ENCODE measurements around the gene EME2. TPM values are rescaled to one million over a fixed set of nuclear protein-coding genes. Genes with fewer than 3 reads are reported as not detected.

EME2 gene
- polyA plus RNA-seq, 1 donor from 2014 or later, result 21.2 TPM

- no peaks in the 10 kb centered on the region for H3K36me3 ChIP-seq (ENCODE audit: insufficient read depth, low read length)
- no peaks in the 10 kb centered on the region for H3K79me2 ChIP-seq (replicated peaks; ENCODE audit: insufficient read depth, low read length)
- H3K9me2 ChIP-seq (ENCODE audit: insufficient read depth, low read length), result no peaks in the 10 kb centered on the region
- no peaks in the 10 kb centered on the region for H3F3A ChIP-seq (ENCODE audit: insufficient read depth, low read length, poor library complexity, severe bottlenecking)
- no peak overlapping the region for H3K9ac ChIP-seq (ENCODE audit: low read length)
- H3K9me3 ChIP-seq (ENCODE audit: low read length), result no peaks in the 10 kb centered on the region
- no peak overlapping the region for H3K4me2 ChIP-seq (ENCODE audit: low read length)
- TF ChIP-seq TAF1 (IDR thresholded peaks at IDR 0.05; ENCODE audit: low read depth) (no peak), MXI1 (conservative IDR thresholded peaks at IDR 0.05; ENCODE audit: poor library complexity, severe bottlenecking) (no peak), SMC3 (conservative IDR thresholded peaks at IDR 0.05; ENCODE audit: poor library complexity) (no peak), REST (IDR thresholded peaks at IDR 0.05; ENCODE audit: borderline replicate concordance) (no peak), POLR2AphosphoS5 (IDR thresholded peaks at IDR 0.05) (no peak)
- no peak overlapping the region for H3K4me3 ChIP-seq (ENCODE audit: low read length)
- H3K27me3 ChIP-seq (ENCODE audit: insufficient read depth, low read depth, low read length), result no peaks in the 10 kb centered on the region
- H4K20me1 ChIP-seq (ENCODE audit: insufficient read depth), result no peaks in the 10 kb centered on the region
- no peak overlapping the region for H2AFZ ChIP-seq (ENCODE audit: low read depth, low read length)
- H3K27ac ChIP-seq (ENCODE audit: low read length), result no peak overlapping the region
Measured at GRCh38 chr16:1757714-1758461, 14.7 kb upstream of the EME2 start.

- no peak overlapping the region for H3K27ac ChIP-seq (ENCODE audit: low read length)
- H2AFZ ChIP-seq (ENCODE audit: low read depth, low read length), result no peak overlapping the region
- no peaks in the 10 kb centered on the region for H3K36me3 ChIP-seq (ENCODE audit: insufficient read depth, low read length)
Measured at GRCh38 chr16:1758923-1759322, 13.7 kb upstream of the EME2 start.

More at GRCh38 chr16:1758923-1759322, 13.7 kb upstream of the EME2 start:
- TF ChIP-seq REST (IDR thresholded peaks at IDR 0.05; ENCODE audit: borderline replicate concordance) (no peak), SMC3 (conservative IDR thresholded peaks at IDR 0.05; ENCODE audit: poor library complexity) (no peak), CTCF (IDR thresholded peaks at IDR 0.05; ENCODE audit: poor library complexity, severe bottlenecking) (no peak), TAF1 (IDR thresholded peaks at IDR 0.05; ENCODE audit: low read depth) (no peak), RAD21 (conservative IDR thresholded peaks at IDR 0.05) (no peak), POLR2AphosphoS5 (IDR thresholded peaks at IDR 0.05) (no peak), EZH2 (IDR thresholded peaks at IDR 0.05; ENCODE audit: borderline replicate concordance, insufficient read depth, low read length, poor library complexity, severe bottlenecking) (no peak), MXI1 (conservative IDR thresholded peaks at IDR 0.05; ENCODE audit: poor library complexity, severe bottlenecking) (no peak), EP300 (conservative IDR thresholded peaks at IDR 0.05; ENCODE audit: poor library complexity, severe bottlenecking) (no peak)
- Histone ChIP-seq H3K9me2 (ENCODE audit: insufficient read depth, low read length) (no peaks in the 10 kb centered on the region), H3K4me2 (ENCODE audit: low read length) (no peak overlapping the region), H3K27me3 (ENCODE audit: insufficient read depth, low read depth, low read length) (no peaks in the 10 kb centered on the region), H4K20me1 (ENCODE audit: insufficient read depth) (no peaks in the 10 kb centered on the region), H3K79me2 (replicated peaks; ENCODE audit: insufficient read depth, low read length) (no peaks in the 10 kb centered on the region), H3K9me3 (ENCODE audit: low read length) (no peaks in the 10 kb centered on the region), H3F3A (ENCODE audit: insufficient read depth, low read length, poor library complexity, severe bottlenecking) (no peaks in the 10 kb centered on the region), H3K9ac (ENCODE audit: low read length) (no peak overlapping the region), H3K4me3 (ENCODE audit: low read length) (no peak overlapping the region)
